GM12878 (cell line): Measurements from ENCODE around the gene GCFC2. TPM values are rescaled to one million over a fixed set of nuclear protein-coding genes. Genes with fewer than 3 reads are reported as not detected.
"Not testable (repeated sequence)": the region's sequence is repeated elsewhere in the genome, so short reads cannot be mapped to it uniquely, and the experiment has no call there.

ENCODE experiments used
- ATAC-seq: fragments of 200-7000 bp; cut with Tn5 transposase; 3 replicates; pipeline ENCODE4 v1.9.1; 2020; ENCODE audit warnings: mild to moderate bottlenecking, moderate library complexity
- BruUV-seq: library from RNA; stranded (reverse); fragments of 400-500 nt; replicated peaks from 2 replicates; lab custom pipeline; 2021; lab: Mats Ljungman, UMichigan
- CTCF ChIA-PET: fragments of 300-600 bp; sonication (Branson Sonifier 250); formaldehyde crosslinking; extraction: SDS; loops from one replicate; lab custom pipeline; 2021; ENCODE audit warnings: inconsistent platforms; lab: Yijun Ruan, JAX
- POLR2A ChIA-PET: fragments of 350-600 bp; formaldehyde crosslinking; extraction: SDS; loops from one replicate; lab custom pipeline; 2021; ENCODE audit warnings: inconsistent platforms; lab: Charles Lee
- RAD21 ChIA-PET: fragments of 300-600 bp; sonication (Branson Sonifier 250); formaldehyde crosslinking; loops from one replicate; lab custom pipeline; 2023; ENCODE audit warnings: antibody characterized with exemption; ENCODE audit not compliant: unreplicated experiment; lab: Charles Lee
- SMC1A ChIA-PET: fragments of 300-600 bp; sonication (Branson Sonifier 250); formaldehyde crosslinking; loops from one replicate; lab custom pipeline; 2023; ENCODE audit not compliant: unreplicated experiment, uncharacterized antibody; lab: Charles Lee
- DNase-seq: peaks from one replicate; pipeline ENCODE4 v3.0.0-alpha.2; 2011; ENCODE audit warnings: low read depth, low spot score
- FAIRE-seq: peaks from 3 replicates; lab custom pipeline; 2011; peaks lifted over from hg19 to GRCh38; lab: Jason Lieb, UNC
- H2AFZ ChIP-seq: 2 replicates; pipeline ENCODE4 v1.6.0; 2011; ENCODE audit warnings: low read depth, low read length, control low read depth; ENCODE audit not compliant: control insufficient read depth
- H3K27ac ChIP-seq: 2 replicates; pipeline ENCODE4 v1.5.1; 2011; ENCODE audit warnings: control low read depth; ENCODE audit not compliant: control insufficient read depth, insufficient read depth
- H3K27me3 ChIP-seq, 2 experiments: replicated peaks in 1 of 2; 2 replicates each; pipeline versions ENCODE4 v1.6.0 to v1.6.1; 2011; ENCODE audit warnings: low read length in 1 of 2; ENCODE audit not compliant: control insufficient read depth in 2 of 2, insufficient read depth in 2 of 2
- H3K36me3 ChIP-seq, 2 experiments: 2 replicates each; pipeline ENCODE4 v1.5.1; 2011; ENCODE audit warnings: low read length in 1 of 2; ENCODE audit not compliant: control insufficient read depth in 2 of 2, insufficient read depth in 2 of 2
- H3K4me1 ChIP-seq: 2 replicates; pipeline ENCODE4 v1.6.1; 2011; ENCODE audit warnings: mild to moderate bottlenecking, low read length, moderate library complexity, mixed read lengths; ENCODE audit not compliant: control insufficient read depth, insufficient read depth
- H3K4me2 ChIP-seq: 2 replicates; pipeline ENCODE4 v1.6.0; 2011; ENCODE audit warnings: control low read depth; ENCODE audit not compliant: control insufficient read depth, insufficient read depth
- H3K4me3 ChIP-seq: fragments of 200-600 bp; sonication (generic); 2 replicates; pipeline ENCODE4 v1.5.1; 2016
- H3K79me2 ChIP-seq: 2 replicates; pipeline ENCODE4 v1.6.0; 2011; ENCODE audit warnings: low read length; ENCODE audit not compliant: control insufficient read depth, insufficient read depth
- H3K9ac ChIP-seq: 2 replicates; pipeline ENCODE4 v1.8.0; 2011; ENCODE audit warnings: low read length, control low read depth, mixed read lengths; ENCODE audit not compliant: control insufficient read depth, insufficient read depth
- H3K9me3 ChIP-seq: replicated peaks from 3 replicates; pipeline ENCODE4 v1.5.1; 2011; ENCODE audit warnings: mild to moderate bottlenecking, low read length; ENCODE audit not compliant: control insufficient read depth, insufficient read depth
- H4K20me1 ChIP-seq: 2 replicates; pipeline ENCODE4 v1.6.0; 2011; ENCODE audit not compliant: control insufficient read depth, insufficient read depth
- CHD1 ChIP-seq: IDR thresholded peaks from 2 replicates; pipeline ENCODE4 v1.6.1; 2012; ENCODE audit warnings: low read depth, low read length, improper control_type of control experiment
- CREM ChIP-seq: IDR thresholded peaks from 2 replicates; pipeline ENCODE4 v1.6.1; 2014; ENCODE audit warnings: antibody characterized with exemption, low read depth
- CUX1 ChIP-seq: IDR thresholded peaks from 2 replicates; pipeline ENCODE4 v1.6.1; 2012; ENCODE audit warnings: improper control_type of control experiment, low read depth, low read length; ENCODE audit not compliant: insufficient replicate concordance
- YBX1 ChIP-seq: fragments of 450-650 bp; IDR thresholded peaks from 2 replicates; pipeline ENCODE4 v1.6.1; 2016; ENCODE audit warnings: antibody characterized with exemption
- WGBS: methylation state at CpG from one replicate; pipeline ENCODE4 v1.1.6; 2016; ENCODE audit warnings: low lambda C conversion rate; ENCODE audit not compliant: insufficient replicate concordance, insufficient coverage; ENCODE audit errors: missing lambda C conversion rate; 5-methylcytosine and 5-hydroxymethylcytosine counted together
- in situ Hi-C: fragments of 300-500 bp; cut with MboI; formaldehyde crosslinking; loops from 9 replicates; pipeline ENCODE4 v1.14.3; 2018; ENCODE audit warnings: mixed read lengths
- intact Hi-C: fragments of 100-400 bp; cut with micrococcal nuclease; formaldehyde crosslinking; loops from one replicate; pipeline ENCODE4 v1.14.2; 2022; ENCODE audit not compliant: unreplicated experiment
- polyA plus RNA-seq, 11 experiments: library from polyadenylated mRNA; depleted of rRNA in 4 of 11; unstranded in 6 of 11; stranded (reverse) in 5 of 11; fragments of >200 nt; fragmentation: Nextera tagmentation in 4 of 11; fragmentation: Illumina TruSeq in 1 of 11; extraction: Ambion mirVana in 4 of 11; extraction: Trizol in 1 of 11; gene quantifications; 1 replicate in 1 of 11; 2 replicates in 10 of 11; pipeline versions ENCODE4 v1.2.1 to v1.2.3, GENCODE V29; 2011 to 2016; ENCODE audit warnings: inconsistent platforms in 2 of 11, missing spikeins in 2 of 11, low read depth in 1 of 11
- total RNA-seq, 4 experiments: library from RNA; depleted of rRNA in 3 of 4; stranded (reverse); fragments of >200 nt in 3 of 4; fragmentation: Illumina TruSeq in 1 of 4; extraction: Trizol in 1 of 4; gene quantifications; 2 replicates each; pipeline versions ENCODE4 v1.2.1 to v1.2.3, GENCODE V29; 2013 to 2021

GCFC2 gene
- total and polyA plus RNA-seq, 10 of the 15 experiments (the other 5 are each of a cell fraction or from before 2014, with no cell fraction given): 15.5 to 36.5 (median 27.4) TPM

GRCh38 chr2:75688196-75688595 is 22.5 kb downstream of the GCFC2 start:
- no peak for FAIRE-seq
- H4K20me1 ChIP-seq: no peaks in the 10 kb centered on the region
- POLR2A ChIA-PET: interaction anchor here (1.3 kb wide), 1 partner anchor 17 kb away, joined by 3 read pairs; no protein-coding TSS in a partner anchor
- no peak overlapping the region for H3K27ac ChIP-seq
- RAD21 ChIA-PET: interaction anchor here (1.0 kb wide), 1 partner anchor 11 kb away, joined by 4 read pairs; no protein-coding TSS in a partner anchor
- no peaks in the 10 kb centered on the region for H3K9me3 ChIP-seq
- H3K27me3 ChIP-seq: no peaks in the 10 kb centered on the region
- intact Hi-C loops: no loop called here
- no TSS peak for BruUV-seq
- no peak overlapping the region for H3K9ac ChIP-seq
- WGBS: 100% methylated on average over 1 of the region's 1 CpG
- CTCF ChIA-PET: interaction anchor here (1.3 to 3.7 kb wide), 4 partner anchors 11 to 60 kb away, joined by 3 to 30 read pairs (median 11); partner anchors contain the start of gene GCFC2
- no peaks in the 10 kb centered on the region for H3K4me1 ChIP-seq
- SMC1A ChIA-PET: interaction anchor here (1.2 to 1.6 kb wide), 3 partner anchors 11 to 21 kb away, joined by 3 to 4 read pairs (median 3); no protein-coding TSS in a partner anchor
- no peak for DNase-seq
- no peaks in the 10 kb centered on the region for H3K79me2 ChIP-seq
- TF ChIP-seq CUX1: no peak
- TF ChIP-seq CREM: no peak
- no peak for TF ChIP-seq YBX1
- no peak for TF ChIP-seq CHD1
- in situ Hi-C loops: no loop called here
- no peak overlapping the region for H2AFZ ChIP-seq
- no peak overlapping the region for H3K4me3 ChIP-seq
- H3K4me2 ChIP-seq: no peak overlapping the region
- H3K36me3 ChIP-seq: peaks cover 0 to 3% of the 10 kb centered on the region in 2 experiments; a peak in 2 of 4 replicates
- ATAC-seq: no peak

- H4K20me1 ChIP-seq, BruUV-seq, H2AFZ ChIP-seq, H3K4me2 ChIP-seq, intact Hi-C loops, H3K36me3 ChIP-seq, H3K9me3 ChIP-seq, in situ Hi-C loops, POLR2A ChIA-PET, H3K9ac ChIP-seq, DNase-seq, RAD21 ChIA-PET, H3K79me2 ChIP-seq, H3K27me3 ChIP-seq, H3K4me3 ChIP-seq, H3K27ac ChIP-seq, ATAC-seq, H3K4me1 ChIP-seq, FAIRE-seq: not testable (repeated sequence)
- ChIA-PET CTCF (interaction anchor here (9.3 kb wide), 1 partner anchor 44 kb away, joined by 150 read pairs; no protein-coding TSS in a partner anchor), SMC1A (interaction anchor here (1.0 kb wide), 1 partner anchor 10 kb away, joined by 3 read pairs; no protein-coding TSS in a partner anchor)
- WGBS: 98% methylated on average over 5 of the region's 5 CpGs
These were observed 27.3 kb downstream of the GCFC2 start for GRCh38 chr2:75683430-75683829.
